Cardiac muscle cell (in vitro differentiated cells and primary cell): ENCODE data around the gene CAV3. TPM values are rescaled to one million over a fixed set of nuclear protein-coding genes. Genes with fewer than 3 reads are reported as not detected.
A peak's percentile ranks its signal among the peaks of the same experiment; 100 is the strongest.

Experiments
- DNase-seq, 2 donors: peaks; one replicate each; pipeline versions ENCODE4 v3.0.0 to v3.0.0-alpha.2; 2010 to 2017; ENCODE audit warnings: low read depth in 1 of 2, low spot score in 1 of 2
- H3K27ac ChIP-seq: fragments of 200-600 bp; sonication (generic); 2 replicates; pipeline ENCODE4 v1.5.1; 2016
- H3K27me3 ChIP-seq: fragments of 200-600 bp; sonication (generic); 2 replicates; pipeline ENCODE4 v1.6.0; 2016; ENCODE audit warnings: control low read depth
- H3K36me3 ChIP-seq: fragments of 200-600 bp; sonication (generic); 2 replicates; pipeline ENCODE4 v1.5.1; 2016; ENCODE audit warnings: control low read depth
- H3K4me1 ChIP-seq: fragments of 200-600 bp; sonication (generic); 2 replicates; pipeline ENCODE4 v1.8.1; 2017; ENCODE audit warnings: low read depth, mild to moderate bottlenecking, mixed run types
- H3K4me3 ChIP-seq: fragments of 200-600 bp; sonication (generic); 2 replicates; pipeline ENCODE4 v1.5.1; 2016; ENCODE audit warnings: mild to moderate bottlenecking
- H3K9me3 ChIP-seq: fragments of 200-600 bp; sonication (generic); 2 replicates; pipeline ENCODE4 v1.5.1; 2017; ENCODE audit warnings: low read depth, mild to moderate bottlenecking, control low read depth
- CTCF ChIP-seq: IDR thresholded peaks from 2 replicates; pipeline ENCODE4 v1.5.1; 2012; ENCODE audit warnings: low read depth, mild to moderate bottlenecking, low read length
- polyA plus RNA-seq: library from polyadenylated mRNA; unstranded; fragments of >200 nt; fragmentation: Nextera tagmentation; extraction: Ambion mirVana; gene quantifications from 2 replicates; pipeline ENCODE4 v1.2.1, GENCODE V29; 2016
- total RNA-seq: library from RNA; depleted of rRNA; stranded (reverse); fragments of >200 nt; gene quantifications from 2 replicates; pipeline ENCODE4 v1.2.3, GENCODE V29; 2016

Gene CAV3
- total and polyA plus RNA-seq, 2 experiments from 2014 or later, result 0.09 to 0.39 TPM

- no peak for TF ChIP-seq CTCF
- no peak for DNase-seq
- Histone ChIP-seq H3K4me1 (no peaks in the 10 kb centered on the region), H3K27me3 (peaks cover 64% of the 10 kb centered on the region), H3K27ac (no peak overlapping the region), H3K9me3 (no peaks in the 10 kb centered on the region), H3K4me3 (peak overlapping the region; percentile 29), H3K36me3 (no peaks in the 10 kb centered on the region)
These were observed 34.9 kb downstream of the CAV3 start for GRCh38 chr3:8768364-8769087.

DNA sequence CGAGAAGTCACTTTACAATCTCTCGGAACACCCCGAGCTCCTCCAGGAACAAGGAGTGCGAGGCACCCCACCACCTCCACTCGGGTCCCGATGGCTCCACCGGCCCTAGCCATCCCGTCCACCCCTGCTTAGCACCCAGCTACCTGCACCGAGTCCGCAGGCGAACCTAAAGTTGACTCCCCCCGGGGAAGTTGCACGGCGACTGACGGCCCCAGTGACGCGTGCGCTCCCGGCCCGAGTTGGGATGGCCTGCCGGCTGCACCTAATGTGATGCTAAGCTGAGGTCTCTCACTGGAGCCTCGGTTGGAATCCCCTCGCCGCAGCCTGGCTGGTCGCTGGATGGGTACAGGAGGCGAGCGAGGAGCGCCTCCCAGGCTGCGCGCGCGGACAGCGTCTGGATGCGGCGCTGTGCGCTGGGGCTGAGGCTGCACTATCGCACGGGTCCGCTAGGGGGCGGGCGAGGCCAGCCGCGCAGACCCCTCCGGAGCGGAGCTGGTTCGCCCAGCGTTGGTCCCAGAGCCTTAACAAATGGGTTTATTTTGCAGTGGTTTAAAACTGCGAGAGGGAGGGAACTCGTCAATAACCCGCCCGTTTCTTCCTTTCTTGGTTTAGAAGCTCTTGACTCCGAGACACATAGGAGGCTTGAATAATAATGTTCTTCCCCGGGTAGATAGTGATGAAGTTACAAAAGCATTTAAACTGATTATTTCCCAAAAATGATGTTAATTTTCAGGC lies 35.7 kb downstream of the CAV3 start, which contains the start of gene OXTR:
Gene OXTR, minus strand, starts transcription at position 526 of the 735 bp plus-strand sequence. CDS start 1,426 bp downstream, outside the sequence.
- Histone ChIP-seq H3K27me3 (peaks cover 64% of the 10 kb centered on the region), H3K27ac (no peak within 1 kb of the TSS), H3K4me3 (peak within 1 kb of the TSS; percentile 29), H3K36me3 (no peaks in the 10 kb centered on the region), H3K4me1 (no peaks in the 10 kb centered on the region), H3K9me3 (no peaks in the 10 kb centered on the region)
- peak; percentile 84 to 87 for DNase-seq
- TF ChIP-seq CTCF, result peak; percentile 98

GRCh38 chr3:8773941-8774542 lies 40.4 kb downstream of the CAV3 start:
- Histone ChIP-seq H3K27ac (no peak overlapping the region), H3K36me3 (no peaks in the 10 kb centered on the region), H3K9me3 (no peaks in the 10 kb centered on the region), H3K4me1 (no peaks in the 10 kb centered on the region), H3K27me3 (peaks cover 18% of the 10 kb centered on the region), H3K4me3 (no peak overlapping the region)
- no peak for TF ChIP-seq CTCF
- DNase-seq, result no peak

GRCh38 chr3:8775181-8775580 lies 41.6 kb downstream of the CAV3 start:
- Histone ChIP-seq H3K27me3 (peaks cover 8% of the 10 kb centered on the region), H3K4me1 (no peaks in the 10 kb centered on the region), H3K9me3 (no peaks in the 10 kb centered on the region), H3K36me3 (no peaks in the 10 kb centered on the region), H3K4me3 (no peak overlapping the region), H3K27ac (no peak overlapping the region)
- TF ChIP-seq CTCF, result no peak
- no peak for DNase-seq

GRCh38 chr3:8775602-8776001 lies 42.0 kb downstream of the CAV3 start:
- Histone ChIP-seq H3K36me3 (no peaks in the 10 kb centered on the region), H3K4me1 (no peaks in the 10 kb centered on the region), H3K27me3 (peaks cover 7% of the 10 kb centered on the region), H3K4me3 (no peak overlapping the region), H3K27ac (no peak overlapping the region), H3K9me3 (no peaks in the 10 kb centered on the region)
- TF ChIP-seq CTCF, result no peak
- no peak for DNase-seq
